ENCODE results near the gene CACNA1C.

Gene CACNA1C

DNA sequence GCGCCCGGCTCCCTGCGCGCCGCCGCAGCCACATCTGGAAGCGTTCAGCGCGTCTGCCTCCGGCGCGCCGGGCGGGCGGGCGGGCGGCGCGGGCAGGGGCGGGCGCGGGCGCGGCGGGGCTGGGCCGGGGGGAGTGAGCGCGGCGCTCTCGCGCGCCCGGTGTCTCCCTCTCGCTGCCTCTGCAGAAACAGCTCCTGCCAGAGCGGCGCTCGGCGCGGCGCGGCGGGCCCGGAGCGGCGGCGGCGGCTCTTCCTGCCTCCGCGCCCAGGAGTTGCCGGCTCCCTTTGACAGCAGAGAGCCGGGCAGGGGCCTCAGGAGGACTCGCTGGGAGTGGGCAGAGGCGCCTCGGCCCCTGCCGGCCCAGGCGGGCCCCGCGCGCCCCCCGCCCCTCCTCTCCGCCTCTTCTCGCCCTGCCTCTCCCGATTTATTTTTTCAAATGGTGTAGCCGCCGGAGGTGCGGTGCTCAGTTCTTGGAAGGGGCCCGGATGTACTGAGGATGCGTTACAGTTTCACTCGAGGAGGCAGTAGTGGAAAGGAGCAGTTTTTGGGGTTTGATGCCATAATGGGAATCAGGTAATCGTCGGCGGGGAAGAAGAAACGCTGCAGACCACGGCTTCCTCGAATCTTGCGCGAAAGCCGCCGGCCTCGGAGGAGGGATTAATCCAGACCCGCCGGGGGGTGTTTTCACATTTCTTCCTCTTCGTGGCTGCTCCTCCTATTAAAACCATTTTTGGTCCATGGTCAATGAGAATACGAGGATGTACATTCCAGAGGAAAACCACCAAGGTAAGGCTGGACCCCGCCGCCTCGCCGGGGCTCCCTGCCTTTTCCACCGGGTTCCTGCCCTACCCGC is at the start of gene CACNA1C:
Gene CACNA1C (plus strand): TSS at position 162 of the 853 bp plus-strand sequence. CDS start 576 bp downstream, at position 738.
- DNase-seq = peak; percentile 60 to 71

DNA sequence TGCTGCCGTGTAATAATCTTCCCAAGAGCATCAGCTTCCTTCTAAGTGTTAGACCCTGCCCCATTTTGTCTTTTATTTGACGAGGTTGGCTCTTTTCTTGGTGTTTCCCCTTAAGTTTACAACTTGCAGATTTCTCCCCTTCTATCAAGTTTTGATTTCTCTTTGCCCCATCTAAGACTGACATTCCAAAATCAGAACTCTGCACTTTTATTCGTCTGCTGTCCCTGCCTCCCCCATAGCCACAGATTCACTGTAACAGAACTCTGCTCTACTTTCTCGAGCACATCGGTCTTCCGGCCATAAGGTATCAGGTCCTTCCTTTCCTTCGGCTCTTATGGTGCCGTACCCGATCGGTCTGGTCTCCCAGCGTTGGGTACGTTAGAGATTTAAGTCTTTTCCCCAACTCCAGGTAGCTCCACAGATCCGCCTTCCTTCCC is 49.1 kb upstream of the CACNA1C start:
- no peak for DNase-seq

DNA sequence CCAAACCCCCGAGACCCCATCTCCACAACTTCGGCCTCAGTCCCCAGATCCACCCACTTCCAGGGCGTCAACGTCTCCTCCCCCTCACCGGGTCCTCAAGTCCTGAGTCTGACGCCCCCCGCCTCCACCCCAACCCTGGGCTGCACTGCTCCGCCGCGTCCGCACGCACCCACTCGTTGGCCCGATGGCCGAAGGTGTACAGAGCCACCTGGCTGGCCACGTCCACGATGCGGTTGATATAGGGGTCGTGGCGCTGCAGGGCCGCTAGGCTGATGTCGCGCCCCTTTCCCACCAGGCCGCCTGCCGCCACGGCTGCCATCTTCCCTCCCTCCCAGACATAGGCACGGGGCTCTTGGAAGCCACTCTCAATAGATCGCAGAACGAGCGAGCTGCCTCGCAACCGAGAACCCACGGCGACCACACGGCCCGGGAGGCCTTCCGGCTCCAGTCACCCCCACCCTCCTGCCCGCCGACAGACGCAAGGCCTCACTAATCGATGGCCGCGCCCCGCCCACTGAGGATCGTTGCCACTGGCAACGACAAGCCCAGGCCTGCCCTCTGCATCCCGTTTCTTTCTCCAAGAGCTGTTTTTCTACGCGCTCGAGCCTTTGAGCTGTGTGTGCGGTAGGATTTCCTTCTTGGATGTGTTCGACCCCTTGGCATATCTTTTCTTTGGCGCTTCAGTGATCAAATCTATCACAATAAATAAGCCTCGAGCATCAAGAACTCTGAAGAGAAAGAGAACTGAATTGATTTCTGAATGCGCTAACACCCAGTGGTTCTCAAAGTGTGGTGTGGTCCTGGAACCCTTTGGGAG is 48.5 kb upstream of the CACNA1C start, which contains the start of gene DCP1B:
Gene DCP1B (minus strand): TSS at position 345 of the 817 bp plus-strand sequence. CDS start 26 bp downstream, at position 319.
- peak; percentile 95 to 97 for DNase-seq

DNA sequence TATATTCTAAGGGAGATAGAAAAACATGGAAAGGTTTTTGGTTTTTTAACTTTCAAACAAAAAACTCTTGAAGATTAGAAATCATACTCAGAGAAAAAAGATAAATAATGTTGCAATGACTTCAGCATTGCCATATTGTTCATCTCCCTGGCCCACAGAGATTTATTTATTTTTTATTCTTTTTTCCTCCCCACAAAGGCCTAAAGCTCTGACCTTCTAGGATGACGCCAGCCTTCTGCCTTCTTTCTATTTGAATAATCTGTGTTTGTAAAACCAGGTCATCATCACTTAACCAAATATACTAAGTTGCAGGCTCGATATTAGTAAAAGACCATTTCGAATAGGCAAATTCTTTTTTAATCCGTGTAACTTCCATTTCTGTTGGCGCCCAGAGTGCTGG is 44.1 kb upstream of the CACNA1C start:
- no peak for DNase-seq

DNA sequence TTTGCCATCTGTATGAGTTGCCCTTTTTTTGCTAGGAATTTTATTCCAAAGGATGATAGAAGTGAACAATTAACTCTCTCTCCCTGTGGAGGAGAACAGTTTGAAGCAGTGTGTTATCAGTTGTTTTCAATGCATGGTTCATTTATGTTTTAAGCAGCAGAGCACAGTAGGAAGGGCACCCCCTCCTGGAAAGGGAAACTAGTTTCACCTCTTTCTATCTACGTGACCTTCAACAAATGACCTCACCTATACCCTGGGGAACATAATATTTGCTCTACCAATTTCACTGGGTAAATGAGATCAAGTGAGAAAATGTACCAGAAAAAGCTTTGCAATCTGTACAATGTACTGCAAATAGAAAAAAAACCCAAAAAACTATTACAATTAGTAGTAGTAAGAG is 43.2 kb upstream of the CACNA1C start:
- DNase-seq = no peak

DNA sequence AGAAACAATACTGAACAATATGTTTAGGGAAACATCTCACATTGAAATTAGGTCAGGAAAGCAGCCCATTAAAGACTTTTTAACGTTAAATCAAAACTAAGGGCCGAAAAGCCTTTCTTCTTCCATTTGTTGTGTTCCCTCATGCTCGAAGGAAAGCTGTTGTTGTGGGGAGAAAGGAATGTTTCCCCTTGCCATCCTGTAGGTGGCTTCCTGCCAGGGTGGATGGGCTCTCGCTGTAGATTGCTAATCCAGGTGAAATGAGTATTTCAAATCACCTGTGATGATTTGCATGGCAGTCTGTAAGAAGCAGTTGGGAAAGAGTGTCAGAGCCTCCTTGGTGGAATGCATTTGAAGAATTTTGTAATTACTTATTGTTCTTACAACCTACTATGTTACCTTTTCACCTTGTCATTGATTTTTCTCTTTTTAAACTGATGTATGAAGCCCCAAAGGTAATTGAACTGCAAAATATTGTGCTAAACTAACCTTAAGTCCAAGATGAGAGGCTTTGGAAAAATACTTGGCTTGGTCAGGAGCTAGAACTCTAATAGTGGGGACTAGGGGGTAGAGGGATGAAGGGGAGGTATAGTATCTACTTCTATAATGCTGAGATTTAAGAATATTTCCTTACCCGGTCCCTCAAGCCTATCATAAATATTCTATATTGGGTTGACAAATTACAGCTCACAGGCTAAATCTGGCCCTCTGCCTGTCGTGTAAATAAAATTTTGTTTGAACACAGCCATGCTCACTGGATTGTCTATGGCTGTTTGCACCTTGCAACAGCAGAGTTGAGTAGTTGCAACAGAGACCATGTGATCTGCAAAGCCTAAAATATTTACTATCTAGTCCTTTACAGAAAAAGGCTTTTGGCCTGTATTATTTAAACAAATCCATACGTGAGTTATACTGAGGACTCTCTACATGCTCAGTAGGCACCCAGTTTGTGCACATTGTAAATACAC is 40.9 kb upstream of the CACNA1C start:
- DNase-seq = peak; percentile 54 to 91

DNA sequence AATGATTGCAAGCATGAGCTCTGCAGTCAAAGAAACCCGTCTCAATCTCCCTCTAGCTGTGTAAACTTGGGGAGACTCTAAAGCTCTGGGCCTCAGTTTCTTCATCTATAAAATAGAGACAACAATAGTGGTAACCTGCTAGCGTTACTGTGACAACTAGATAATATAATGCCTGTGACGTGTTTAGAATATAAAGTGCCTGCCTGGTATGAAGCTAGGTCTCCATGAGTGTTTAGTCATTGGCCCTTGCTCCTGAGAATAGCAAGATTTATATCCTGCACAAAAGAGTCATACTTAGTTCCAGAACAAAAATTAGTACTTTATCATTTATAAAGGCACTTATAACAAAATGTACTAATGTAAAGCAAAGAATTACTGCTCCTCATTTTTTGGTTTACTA is 39.7 kb upstream of the CACNA1C start:
- DNase-seq = no peak

DNA sequence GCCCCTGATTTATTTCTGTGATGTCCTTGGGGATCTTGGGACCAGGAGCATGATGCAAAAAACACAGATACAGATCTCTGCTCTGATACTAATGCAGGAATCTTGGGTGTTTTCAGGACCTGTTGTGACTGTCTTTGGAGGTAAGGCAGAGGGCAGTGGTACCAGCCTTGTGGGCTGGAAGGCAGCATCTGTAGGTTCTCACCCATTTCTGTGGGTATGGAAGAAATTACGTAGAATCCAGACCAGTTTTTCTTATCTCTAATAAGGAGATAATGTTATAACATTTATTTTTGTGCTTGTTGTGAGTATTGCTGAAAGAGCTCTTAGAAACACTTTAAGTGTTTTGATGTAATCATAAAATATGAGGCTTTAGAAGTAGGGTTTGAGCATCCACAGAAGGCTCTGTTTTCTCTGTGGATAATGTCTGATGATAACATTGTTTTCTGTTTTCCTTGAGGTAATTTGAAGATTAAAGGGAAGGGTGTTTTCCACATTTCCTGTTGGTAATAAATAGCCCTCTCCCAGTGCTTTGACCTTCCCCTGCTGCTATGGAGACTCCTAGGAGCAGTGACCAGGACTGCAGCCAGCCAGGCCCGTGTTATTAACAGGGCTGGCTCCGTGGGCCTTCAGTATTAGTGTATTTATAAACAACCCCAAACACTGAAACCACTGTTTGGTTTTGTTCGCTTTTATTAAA is 39.1 kb upstream of the CACNA1C start:
- peak in 1 of 2 experiments; percentile 9 for DNase-seq

DNA sequence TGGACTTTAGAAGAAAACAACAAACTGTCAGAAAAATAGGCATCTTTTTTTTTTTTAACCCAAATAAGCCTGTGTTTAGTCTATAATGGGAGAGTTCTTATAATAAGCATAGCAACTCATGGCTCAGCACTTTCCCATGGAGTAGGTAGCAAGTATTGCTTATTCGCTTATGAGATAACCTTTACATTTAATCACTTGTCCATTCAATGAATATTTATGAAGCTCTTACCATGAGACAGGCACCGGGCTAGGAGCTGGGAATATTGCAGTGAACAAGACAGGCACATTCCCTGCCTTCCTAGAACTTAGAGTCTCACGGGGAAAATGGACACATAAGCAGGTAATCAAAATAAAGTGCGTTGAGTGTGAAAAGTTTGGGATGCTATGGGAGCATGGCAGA is 38.6 kb upstream of the CACNA1C start:
- DNase-seq = no peak

DNA sequence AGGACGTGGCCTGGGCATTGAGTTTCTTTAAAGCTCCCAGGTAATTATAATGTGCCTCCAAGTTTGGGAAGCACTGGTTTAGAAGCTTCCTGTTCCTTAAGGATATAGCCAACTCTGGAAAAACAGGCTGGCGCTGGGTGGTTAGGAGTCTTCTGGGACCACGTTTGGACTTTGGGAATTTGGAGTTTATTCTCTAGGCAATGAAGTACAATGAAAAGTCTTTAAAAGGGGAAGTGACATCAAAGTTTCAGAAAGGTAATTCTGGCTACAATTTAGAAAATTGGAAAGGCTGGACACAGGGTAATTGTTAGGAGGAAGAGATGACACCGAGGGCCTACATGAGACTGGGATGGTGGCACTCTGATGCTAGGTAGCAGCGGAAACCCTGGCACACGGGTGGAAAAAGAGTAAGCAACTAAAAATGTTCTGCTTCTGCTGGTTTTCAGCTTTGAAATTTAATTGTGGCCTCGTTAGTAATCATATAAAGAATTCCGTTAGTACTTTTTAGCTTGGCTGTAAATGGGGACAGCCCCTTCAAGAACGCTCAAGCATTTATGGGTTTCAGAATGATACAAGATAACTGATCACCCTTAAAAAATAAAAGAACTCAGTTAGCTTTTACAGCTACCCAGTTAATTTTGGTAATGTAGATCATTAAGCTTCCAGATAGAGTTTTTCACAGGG is 35.8 kb upstream of the CACNA1C start:
- DNase-seq = no peak

DNA sequence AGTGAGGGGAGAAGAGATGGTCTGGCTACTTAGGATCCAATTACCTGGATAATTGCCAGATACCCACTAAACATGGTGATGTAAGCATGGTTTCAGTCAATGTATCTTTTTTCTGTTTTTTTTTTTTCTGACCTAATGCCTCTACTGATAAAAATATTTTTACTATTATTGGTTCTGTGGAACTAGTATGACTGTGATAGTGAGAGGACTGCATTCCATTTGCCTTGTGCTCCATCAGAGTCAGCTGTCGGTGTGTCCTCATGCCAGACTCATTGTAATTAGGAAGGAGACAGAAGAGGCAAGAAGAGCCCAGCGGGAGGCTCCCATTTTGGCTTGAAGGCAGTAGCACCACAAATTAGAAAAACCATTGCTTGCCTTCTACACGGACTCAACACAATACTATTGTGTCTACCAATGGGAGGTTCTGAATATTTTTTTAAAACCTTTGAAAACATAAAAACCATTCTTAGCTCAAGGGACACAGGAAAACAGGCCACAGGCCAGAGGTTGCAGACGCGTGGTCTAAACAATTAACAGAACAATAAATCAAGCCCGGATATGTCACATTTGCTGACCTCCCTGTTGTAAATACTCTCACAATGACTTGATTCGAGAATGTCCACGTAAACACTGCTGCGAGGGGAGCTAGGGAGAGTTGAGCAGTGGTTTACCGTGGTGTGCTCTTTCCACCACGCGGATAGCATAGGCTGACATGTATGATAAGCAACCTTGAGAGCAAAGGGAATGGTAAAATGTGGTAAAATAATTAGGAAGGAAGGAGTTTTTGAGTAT is 35.0 kb upstream of the CACNA1C start:
- peak in 1 of 2 experiments; percentile 38 for DNase-seq

DNA sequence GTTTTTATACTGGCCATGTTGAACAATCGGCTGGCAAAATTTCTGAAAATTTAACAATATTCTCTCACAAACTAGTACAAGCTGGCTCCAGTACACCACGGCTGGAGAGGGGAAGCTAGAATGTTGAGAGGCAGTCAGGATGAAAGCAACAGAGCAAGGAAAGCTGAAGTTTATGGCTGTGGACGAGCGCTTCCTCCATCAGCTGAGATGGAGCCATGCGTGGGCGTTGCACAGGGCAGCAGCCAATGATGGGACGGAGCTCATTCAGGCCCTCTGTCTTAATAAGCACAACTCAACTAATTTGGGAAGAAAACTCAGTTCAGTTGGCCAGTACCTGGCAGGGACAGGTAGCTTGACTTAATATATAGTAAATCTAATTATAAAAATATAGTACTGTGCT is 34.4 kb upstream of the CACNA1C start:
- no peak for DNase-seq

DNA sequence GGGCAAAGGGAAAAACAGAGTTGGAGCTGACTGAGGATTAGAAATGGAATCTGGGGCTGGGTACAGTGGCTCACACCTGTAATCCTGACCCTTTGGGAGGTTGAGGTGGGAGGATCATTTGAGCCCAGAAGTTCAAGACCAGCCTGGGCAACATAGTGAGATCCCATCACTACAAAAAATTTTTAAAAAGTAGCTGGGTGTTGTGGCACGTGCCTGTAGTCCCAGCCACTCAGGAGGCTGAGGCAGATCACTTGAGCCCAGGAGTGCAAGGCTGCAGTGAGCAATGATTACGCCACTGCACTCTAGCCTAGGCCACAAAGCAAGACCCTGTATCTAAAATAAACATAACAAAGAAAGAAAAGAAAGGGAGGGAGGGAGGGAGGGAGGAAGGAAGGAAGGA is 33.7 kb upstream of the CACNA1C start:
- DNase-seq = no peak

DNA sequence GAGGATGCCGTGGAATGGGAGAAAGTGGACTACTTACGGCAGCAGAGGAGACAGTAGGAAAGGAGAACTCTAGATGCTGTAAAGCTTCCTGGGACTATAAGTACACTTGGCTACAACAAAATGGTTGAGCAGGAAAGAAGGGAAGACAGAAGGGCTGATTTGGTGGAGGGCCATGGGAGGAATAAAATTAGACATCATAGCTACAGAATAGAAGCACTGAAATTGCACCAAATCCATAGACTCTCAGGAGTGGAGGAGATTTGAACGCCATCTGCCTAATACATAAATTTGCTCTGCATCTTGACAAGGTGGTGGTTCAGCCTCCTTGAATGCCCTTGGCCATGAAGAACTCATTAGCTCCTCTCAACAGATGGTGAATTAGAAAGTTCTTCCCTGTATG is 32.3 kb upstream of the CACNA1C start:
- no peak for DNase-seq

DNA sequence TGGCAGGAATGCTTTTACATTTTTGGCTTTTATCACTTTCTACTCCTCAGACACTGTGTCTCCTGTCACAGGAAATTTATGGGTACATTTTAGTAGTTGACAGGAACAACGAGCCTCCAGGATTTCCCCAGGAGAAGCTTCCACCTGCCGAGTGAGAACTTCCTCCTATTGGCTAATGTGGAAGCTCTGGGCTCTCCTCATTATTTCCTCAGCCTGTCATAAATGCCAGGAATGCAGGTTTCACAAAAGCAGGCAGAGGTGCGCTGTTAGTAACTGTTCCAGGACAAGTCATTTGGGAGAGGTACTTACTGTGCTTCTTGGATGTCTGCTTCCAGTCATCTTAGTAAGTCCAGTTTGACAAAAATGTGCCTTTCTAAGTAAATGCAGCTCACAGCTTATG is 29.4 kb upstream of the CACNA1C start:
- no peak for DNase-seq

DNA sequence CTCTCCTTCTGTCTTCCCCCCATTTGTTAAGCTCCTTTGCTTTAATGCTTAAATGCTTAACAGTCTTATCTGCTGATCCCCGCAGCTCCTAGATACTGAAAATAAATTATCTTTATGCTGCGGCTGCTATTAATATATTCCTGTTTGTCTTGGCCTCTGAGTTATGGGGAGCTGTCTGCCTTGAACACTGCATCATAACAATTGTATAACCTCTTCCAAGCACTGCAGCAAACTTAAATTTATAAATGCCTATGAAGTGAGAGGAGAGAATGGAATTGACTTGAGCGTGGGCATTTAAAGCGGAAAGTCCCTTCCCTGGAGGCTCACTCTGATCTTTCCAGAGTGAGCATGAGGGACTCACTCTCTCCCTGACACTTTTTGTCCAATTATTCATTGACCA is 25.4 kb upstream of the CACNA1C start:
- DNase-seq = no peak

DNA sequence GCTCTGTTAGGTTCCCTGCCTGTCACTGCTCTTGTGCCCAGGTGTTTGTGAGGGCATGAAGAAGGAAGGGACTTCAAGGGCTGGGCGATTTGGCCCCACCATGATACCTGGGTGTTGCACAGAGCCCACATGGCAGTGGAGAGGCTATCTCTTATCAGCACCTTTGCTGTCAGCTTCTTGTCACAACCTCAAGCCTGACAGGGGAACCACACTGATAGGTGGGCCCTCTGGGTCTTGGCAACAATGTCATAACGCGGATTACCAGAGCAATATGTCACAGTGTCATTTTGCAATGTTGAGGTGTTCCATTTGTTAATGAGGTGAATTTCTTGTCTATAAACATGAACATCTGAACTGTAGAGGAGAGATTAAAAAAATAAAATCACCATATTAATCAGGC is 22.9 kb upstream of the CACNA1C start:
- DNase-seq = no peak

DNA sequence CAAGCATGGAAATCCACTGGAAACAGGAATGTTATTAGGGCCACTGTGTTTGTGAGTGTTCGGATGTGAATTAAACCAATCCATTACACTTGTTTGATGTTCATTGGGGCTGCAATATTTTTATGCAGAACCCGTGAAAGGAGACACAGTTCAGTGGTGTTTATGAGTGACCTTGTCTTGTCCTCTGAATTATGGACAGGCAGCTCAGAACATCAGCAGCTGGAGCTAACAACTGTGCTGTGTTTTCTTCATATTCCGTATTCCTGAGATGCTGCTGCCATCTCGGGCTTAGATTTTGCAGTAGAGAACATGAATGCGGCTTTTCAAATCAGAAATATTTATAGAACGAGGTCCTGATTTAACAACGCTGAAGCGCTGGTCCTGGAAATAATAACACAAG is 20.3 kb upstream of the CACNA1C start:
- DNase-seq = no peak

DNA sequence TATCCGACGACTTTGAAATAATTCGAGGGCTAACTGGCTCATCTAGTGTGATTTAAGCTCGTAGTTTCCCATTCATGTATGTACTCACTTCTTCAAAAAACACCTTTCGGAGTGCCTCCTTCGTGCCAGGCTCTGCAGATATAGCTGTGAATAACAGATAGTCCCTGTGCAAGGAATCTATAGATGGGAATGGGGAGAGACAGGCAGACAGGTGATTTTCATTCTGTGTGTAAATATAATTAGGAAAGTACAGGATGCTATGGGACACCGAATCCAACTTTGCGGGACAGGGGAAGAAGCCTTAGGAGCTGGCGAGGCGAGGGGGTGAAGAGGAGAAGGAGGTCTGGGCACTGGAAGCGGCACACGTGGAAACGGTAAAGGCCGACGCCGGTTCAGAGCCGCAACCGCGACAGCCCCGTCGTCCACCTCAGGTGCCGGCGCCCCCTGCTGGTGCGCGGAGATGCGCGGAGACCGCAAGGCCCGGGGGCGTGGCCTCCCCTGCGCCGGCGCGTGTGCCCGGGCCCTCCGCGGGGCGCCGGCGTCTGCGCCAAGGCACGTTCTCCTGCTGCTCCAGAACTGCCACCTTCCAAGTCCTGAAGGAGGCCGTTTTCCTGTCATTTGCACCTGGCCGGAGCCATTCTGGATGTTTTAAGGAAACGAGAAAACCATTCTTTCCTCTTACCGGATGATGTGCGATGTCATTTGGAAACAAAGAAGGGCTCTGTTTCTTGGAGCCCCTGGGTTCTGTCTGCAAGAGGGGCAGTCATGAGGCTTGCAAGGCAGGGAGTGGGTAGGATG is 18.0 kb upstream of the CACNA1C start:
- DNase-seq = peak; percentile 90 to 91
